T-cell (primary cell): ENCODE data around the gene TRIP10. TPM values are rescaled to one million over a fixed set of nuclear protein-coding genes. Genes with fewer than 3 reads are reported as not detected.

Source experiments
- ATAC-seq, 4 experiments: fragments of 200-7000 bp in 3 of 4; fragments of 150-1000 bp in 1 of 4; cut with Tn5 transposase; replicated peaks in 1 of 4; 1 replicate in 3 of 4; 2 replicates in 1 of 4; pipeline ENCODE4 v1.10.0; 2021; ENCODE audit warnings: moderate library complexity in 3 of 4, mild to moderate bottlenecking in 2 of 4, moderate number of reproducible peaks in 1 of 4
- CTCF ChIA-PET, 2 donors: fragments of 300-600 bp; sonication (Branson Sonifier 250); formaldehyde crosslinking; loops; one replicate each; lab custom pipeline; 2022; ENCODE audit warnings: antibody characterized with exemption in 2 of 2; lab: Charles Lee
- POLR2A ChIA-PET, 2 donors: fragments of 300-600 bp; sonication (Branson Sonifier 250); formaldehyde crosslinking; loops; one replicate each; lab custom pipeline; 2022; ENCODE audit warnings: antibody characterized with exemption in 2 of 2; lab: Charles Lee
- DNase-seq, 35 experiments: peaks; one replicate each; pipeline versions ENCODE4 v3.0.0 to v3.0.0-alpha.2; 2013 to 2023
- H3K27ac ChIP-seq: one replicate; pipeline ENCODE4 v1.5.1; 2013; ENCODE audit warnings: low read length
- H3K27me3 ChIP-seq, 2 experiments: replicated peaks in 1 of 2; 1 replicate in 1 of 2; 2 replicates in 1 of 2; pipeline versions ENCODE4 v1.6.1 to v1.7.0; 2013; ENCODE audit warnings: low read length in 1 of 2, mixed read lengths in 1 of 2; ENCODE audit not compliant: control insufficient read depth in 2 of 2, insufficient read depth in 2 of 2; ENCODE audit errors: extremely low read depth in 1 of 2
- H3K36me3 ChIP-seq, 2 donors: 1 replicate in 1 of 2; 2 replicates in 1 of 2; pipeline versions ENCODE4 v1.6.1 to v1.7.0; 2013; ENCODE audit warnings: low read length in 1 of 2; ENCODE audit not compliant: control insufficient read depth in 2 of 2, insufficient read depth in 1 of 2; ENCODE audit errors: extremely low read depth in 1 of 2
- H3K4me1 ChIP-seq, 2 experiments: 1 replicate in 1 of 2; 2 replicates in 1 of 2; pipeline versions ENCODE4 v1.6.1 to v1.7.0; 2013; ENCODE audit warnings: low read length in 2 of 2, mixed read lengths in 1 of 2; ENCODE audit not compliant: insufficient read depth in 2 of 2, control insufficient read depth in 1 of 2; ENCODE audit errors: extremely low read depth in 1 of 2
- H3K4me3 ChIP-seq, 2 donors: 1 replicate in 1 of 2; 2 replicates in 1 of 2; pipeline versions ENCODE4 v1.5.1 to v1.7.0; 2013; ENCODE audit warnings: mild to moderate bottlenecking in 2 of 2, low read length in 1 of 2, moderate library complexity in 1 of 2; ENCODE audit not compliant: control insufficient read depth in 1 of 2; ENCODE audit errors: extremely low read depth in 1 of 2
- H3K9me3 ChIP-seq: 2 replicates; pipeline ENCODE4 v1.7.0; 2013
- H3K27ac Mint-ChIP-seq, 2 donors: one replicate each; pipeline ENCODE4 v1.8.0; 2020 to 2021; ENCODE audit warnings: mild to moderate bottlenecking in 2 of 2, mixed read lengths in 2 of 2
- H3K27me3 Mint-ChIP-seq, 2 donors: one replicate each; pipeline ENCODE4 v1.8.0; 2021 to 2022; ENCODE audit warnings: mixed read lengths in 2 of 2
- H3K36me3 Mint-ChIP-seq: one replicate; pipeline ENCODE4 v1.8.0; 2021; ENCODE audit warnings: mixed read lengths
- H3K4me1 Mint-ChIP-seq, 3 donors: one replicate each; pipeline ENCODE4 v1.8.0; 2020 to 2022; ENCODE audit warnings: mixed read lengths in 3 of 3, mild to moderate bottlenecking in 1 of 3
- H3K4me3 Mint-ChIP-seq, 3 donors: one replicate each; pipeline ENCODE4 v1.8.0; 2020 to 2022; ENCODE audit warnings: mild to moderate bottlenecking in 3 of 3, mixed read lengths in 3 of 3, moderate library complexity in 3 of 3
- H3K9me3 Mint-ChIP-seq, 3 donors: one replicate each; pipeline ENCODE4 v1.8.0; 2020 to 2022; ENCODE audit warnings: mixed read lengths in 3 of 3
- WGBS: methylation state at CpG from one replicate; pipeline ENCODE4 v1.1.5; 2013; ENCODE audit warnings: missing lambda C conversion rate; ENCODE audit not compliant: insufficient coverage; 5-methylcytosine and 5-hydroxymethylcytosine counted together
- total RNA-seq, 35 experiments: library from RNA in 6 of 35; stranded (reverse) in 6 of 35; fragments of 120-200 nt in 1 of 35; gene quantifications; one replicate each; pipeline versions ENCODE4 v1.2.1 to v1.2.4 and lab custom pipeline; 2013 to 2026

TRIP10 gene
- total RNA-seq = 1 to 10 TPM; 2.6 to 8.7 (median 7.3) TPM
- 1.3 TPM for total RNA-seq (2013)
- 1.6 to 47.9 (median 5.2) reads per million in 29 experiments for total RNA-seq (lab: John Stamatoyannopoulos, UW)

GRCh38 chr19:6739390-6739882 lies at the start of gene TRIP10:
TRIP10 (plus strand) TSS chr19:6739680; CDS start chr19:6739762, 82 bp downstream.
- H3K27me3 Mint-ChIP-seq = no peaks in the 10 kb centered on the region

GRCh38 chr19:6690160-6690885 lies 49.2 kb upstream of the TRIP10 start:
- Mint-ChIP-seq H3K4me1 (peaks cover 0 to 2% (median 0%) of the 10 kb centered on the region in 3 donors), H3K27me3 (no peaks in the 10 kb centered on the region), H3K4me3 (no peak overlapping the region), H3K36me3 (no peaks in the 10 kb centered on the region), H3K27ac (no peak overlapping the region), H3K9me3 (no peaks in the 10 kb centered on the region)
- POLR2A ChIA-PET = no interaction called here
- peaks cover 0 to 2% of the 10 kb centered on the region in 2 experiments for H3K4me1 ChIP-seq
- over 99% methylated on average over 7 of the region's 11 CpGs for WGBS
- DNase-seq = no peak
- H3K9me3 ChIP-seq = no peaks in the 10 kb centered on the region
- H3K36me3 ChIP-seq = no peaks in the 10 kb centered on the region
- H3K4me3 ChIP-seq = no peak overlapping the region
- CTCF ChIA-PET = interaction anchor here in 1 of 2 donors (0.5 kb wide), 1 partner anchor 67 kb away, joined by 3 read pairs; no protein-coding TSS in a partner anchor
- no peak for ATAC-seq
- H3K27ac ChIP-seq = no peak overlapping the region
- H3K27me3 ChIP-seq = peaks cover 0 to 8% of the 10 kb centered on the region in 2 experiments

More at GRCh38 chr19:6739390-6739882, at the start of gene TRIP10:
- H3K36me3 ChIP-seq = peaks cover 0 to 6% of the 10 kb centered on the region in 2 donors
- H3K27me3 ChIP-seq = peaks cover 0 to 14% of the 10 kb centered on the region in 2 experiments
- Mint-ChIP-seq H3K4me1 (peaks cover 31 to 43% (median 40%) of the 10 kb centered on the region in 3 donors), H3K4me3 (peak within 1 kb of the TSS; percentile 94 to 96 (median 95)), H3K36me3 (peaks cover 5% of the 10 kb centered on the region), H3K9me3 (no peaks in the 10 kb centered on the region), H3K27ac (peak within 1 kb of the TSS; percentile 92 to 93)
- peak; percentile 7 to 31 (median 9) for ATAC-seq
- H3K27ac ChIP-seq = peak within 1 kb of the TSS; percentile 79
- ChIA-PET CTCF (interaction anchor here in 1 of 2 donors (0.6 to 3.4 kb wide), 3 partner anchors 97 to 124 kb away, joined by 3 to 51 read pairs (median 5); no protein-coding TSS in a partner anchor), POLR2A (no interaction called here)
- WGBS = under 1% methylated on average over 22 of the region's 47 CpGs
- H3K4me1 ChIP-seq = peaks cover 15 to 51% of the 10 kb centered on the region in 2 experiments
- DNase-seq = peak; percentile 63 to 89 (median 78)
- H3K9me3 ChIP-seq = no peaks in the 10 kb centered on the region
- peak within 1 kb of the TSS; percentile 60 to 72 for H3K4me3 ChIP-seq

GRCh38 chr19:6691342-6691741 lies 48.1 kb upstream of the TRIP10 start:
- H3K4me3 Mint-ChIP-seq = no peak overlapping the region
- H3K9me3 ChIP-seq = no peaks in the 10 kb centered on the region
- 95% methylated on average over 4 of the region's 8 CpGs for WGBS

GRCh38 chr19:6692027-6692426 lies 47.5 kb upstream of the TRIP10 start:
- CTCF ChIA-PET = no interaction called here
- no peak overlapping the region for H3K27ac Mint-ChIP-seq
- 87% methylated on average over 7 of the region's 10 CpGs for WGBS

More at GRCh38 chr19:6691342-6691741, 48.1 kb upstream of the TRIP10 start:
- no peak overlapping the region for H3K4me3 ChIP-seq
- no peaks in the 10 kb centered on the region for H3K36me3 ChIP-seq
- peaks cover 0 to 8% of the 10 kb centered on the region in 2 experiments for H3K27me3 ChIP-seq
- peaks cover 0 to 2% of the 10 kb centered on the region in 2 experiments for H3K4me1 ChIP-seq
- H3K9me3 Mint-ChIP-seq = no peaks in the 10 kb centered on the region
- H3K27ac Mint-ChIP-seq = no peak overlapping the region
- ATAC-seq = no peak
- POLR2A ChIA-PET = no interaction called here
- peaks cover 0 to 2% (median 0%) of the 10 kb centered on the region in 3 donors for H3K4me1 Mint-ChIP-seq
- H3K27ac ChIP-seq = no peak overlapping the region
- CTCF ChIA-PET = interaction anchor here in 1 of 2 donors (0.6 kb wide), 1 partner anchor 14 kb away, joined by 3 read pairs; no protein-coding TSS in a partner anchor
- no peaks in the 10 kb centered on the region for H3K36me3 Mint-ChIP-seq
- no peaks in the 10 kb centered on the region for H3K27me3 Mint-ChIP-seq
- DNase-seq = no peak

GRCh38 chr19:6693056-6693471 lies 46.4 kb upstream of the TRIP10 start:
- H3K4me1 Mint-ChIP-seq = peaks cover 0 to 6% (median 0%) of the 10 kb centered on the region in 3 donors
- no peaks in the 10 kb centered on the region for H3K36me3 Mint-ChIP-seq
- Histone ChIP-seq H3K36me3 (no peaks in the 10 kb centered on the region), H3K9me3 (no peaks in the 10 kb centered on the region), H3K4me1 (peaks cover 0 to 2% of the 10 kb centered on the region in 2 experiments), H3K27ac (no peak overlapping the region), H3K4me3 (no peak overlapping the region), H3K27me3 (peaks cover 0 to 8% of the 10 kb centered on the region in 2 experiments)
- no peak overlapping the region for H3K27ac Mint-ChIP-seq
- H3K9me3 Mint-ChIP-seq = no peaks in the 10 kb centered on the region
- POLR2A ChIA-PET = no interaction called here
- no peak for ATAC-seq
- 90% methylated on average over 9 of the region's 13 CpGs for WGBS
- CTCF ChIA-PET = no interaction called here
- H3K4me3 Mint-ChIP-seq = no peak overlapping the region
- DNase-seq = no peak
- no peaks in the 10 kb centered on the region for H3K27me3 Mint-ChIP-seq

More at GRCh38 chr19:6692027-6692426, 47.5 kb upstream of the TRIP10 start:
- H3K4me3 Mint-ChIP-seq = no peak overlapping the region
- Histone ChIP-seq H3K36me3 (no peaks in the 10 kb centered on the region), H3K4me1 (peaks cover 0 to 2% of the 10 kb centered on the region in 2 experiments), H3K9me3 (no peaks in the 10 kb centered on the region), H3K27ac (no peak overlapping the region), H3K4me3 (no peak overlapping the region), H3K27me3 (peaks cover 0 to 8% of the 10 kb centered on the region in 2 experiments)
- ATAC-seq (no peak), DNase-seq (no peak)
- no peaks in the 10 kb centered on the region for H3K36me3 Mint-ChIP-seq
- no peaks in the 10 kb centered on the region for H3K27me3 Mint-ChIP-seq
- H3K4me1 Mint-ChIP-seq = peaks cover 0 to 3% (median 0%) of the 10 kb centered on the region in 3 donors
- POLR2A ChIA-PET = no interaction called here
- H3K9me3 Mint-ChIP-seq = no peaks in the 10 kb centered on the region

- Histone ChIP-seq H3K27ac (no peak overlapping the region), H3K27me3 (peaks cover 0 to 8% of the 10 kb centered on the region in 2 experiments), H3K4me3 (no peak overlapping the region), H3K36me3 (no peaks in the 10 kb centered on the region), H3K9me3 (no peaks in the 10 kb centered on the region), H3K4me1 (peaks cover 0 to 2% of the 10 kb centered on the region in 2 experiments)
- ChIA-PET POLR2A (no interaction called here), CTCF (no interaction called here)
- Mint-ChIP-seq H3K4me1 (peaks cover 0 to 6% (median 0%) of the 10 kb centered on the region in 3 donors), H3K27ac (no peak overlapping the region), H3K4me3 (no peak overlapping the region), H3K9me3 (no peaks in the 10 kb centered on the region), H3K27me3 (no peaks in the 10 kb centered on the region), H3K36me3 (no peaks in the 10 kb centered on the region)
- DNase-seq (no peak), ATAC-seq (no peak)
- WGBS = 67% methylated on average over 4 of the region's 7 CpGs
Measured at GRCh38 chr19:6693681-6694080, 45.8 kb upstream of the TRIP10 start.
